Measurements from ENCODE around the gene POLN. TPM values are rescaled to one million over a fixed set of nuclear protein-coding genes. Genes with fewer than 3 reads are reported as not detected.

Gene POLN
- total RNA-seq, 2 donors from 2014 or later, result 1.6 to 2.8 TPM

DNA sequence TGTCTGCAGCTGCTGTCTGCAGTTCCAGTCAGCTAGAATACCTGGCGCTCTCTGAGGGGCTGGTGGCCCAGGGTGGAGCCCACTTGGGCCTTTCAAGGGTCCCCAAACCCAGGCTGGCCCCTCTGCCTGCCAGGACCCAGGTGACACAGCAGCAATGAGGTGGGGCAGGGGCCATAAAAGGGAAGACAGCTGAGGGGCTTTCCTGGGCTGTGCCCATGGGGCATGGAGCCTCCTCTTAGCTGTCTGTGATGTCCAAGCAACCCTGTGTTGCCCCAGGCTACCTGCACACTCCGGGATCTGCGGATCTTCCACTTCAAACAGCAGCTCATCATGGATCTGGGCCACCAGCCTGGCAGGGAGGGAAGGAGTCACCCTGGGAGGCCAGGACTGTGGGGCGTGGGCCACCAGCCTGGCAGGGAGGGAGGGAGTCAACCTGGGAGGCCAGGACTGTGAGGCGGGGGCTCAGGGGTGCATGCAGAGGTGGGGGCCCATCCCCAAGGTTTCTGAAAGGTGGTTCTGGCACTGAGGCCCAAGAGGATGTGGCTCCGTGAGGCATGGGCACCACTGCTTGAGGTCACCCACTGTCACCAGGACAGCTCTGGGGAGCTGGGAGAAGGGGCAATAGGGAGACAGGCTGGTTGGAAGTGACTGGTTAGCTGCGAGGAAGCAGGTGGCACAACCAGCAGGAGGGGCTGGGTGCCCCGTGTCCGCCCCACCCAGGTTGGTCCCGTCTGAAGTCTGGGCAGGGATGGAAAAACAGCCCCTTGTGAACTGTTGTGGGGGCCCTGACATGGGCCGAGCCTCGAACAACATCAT lies 166.5 kb downstream of the POLN start:
- no peaks in the 10 kb centered on the region for H3K27me3 ChIP-seq
- intact Hi-C loops (cut with DNase I), result no loop called here
- H3K9ac ChIP-seq (ENCODE audit: low read depth in 2 of 2, low read length in 2 of 2), result no peak overlapping the region
- H3K9me3 ChIP-seq, result no peaks in the 10 kb centered on the region
- TF ChIP-seq, protein P1, sequence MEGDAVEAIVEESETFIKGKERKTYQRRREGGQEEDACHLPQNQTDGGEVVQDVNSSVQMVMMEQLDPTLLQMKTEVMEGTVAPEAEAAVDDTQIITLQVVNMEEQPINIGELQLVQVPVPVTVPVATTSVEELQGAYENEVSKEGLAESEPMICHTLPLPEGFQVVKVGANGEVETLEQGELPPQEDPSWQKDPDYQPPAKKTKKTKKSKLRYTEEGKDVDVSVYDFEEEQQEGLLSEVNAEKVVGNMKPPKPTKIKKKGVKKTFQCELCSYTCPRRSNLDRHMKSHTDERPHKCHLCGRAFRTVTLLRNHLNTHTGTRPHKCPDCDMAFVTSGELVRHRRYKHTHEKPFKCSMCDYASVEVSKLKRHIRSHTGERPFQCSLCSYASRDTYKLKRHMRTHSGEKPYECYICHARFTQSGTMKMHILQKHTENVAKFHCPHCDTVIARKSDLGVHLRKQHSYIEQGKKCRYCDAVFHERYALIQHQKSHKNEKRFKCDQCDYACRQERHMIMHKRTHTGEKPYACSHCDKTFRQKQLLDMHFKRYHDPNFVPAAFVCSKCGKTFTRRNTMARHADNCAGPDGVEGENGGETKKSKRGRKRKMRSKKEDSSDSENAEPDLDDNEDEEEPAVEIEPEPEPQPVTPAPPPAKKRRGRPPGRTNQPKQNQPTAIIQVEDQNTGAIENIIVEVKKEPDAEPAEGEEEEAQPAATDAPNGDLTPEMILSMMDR (IDR thresholded peaks at IDR 0.05), result no peak
- H3K4me1 ChIP-seq, result no peaks in the 10 kb centered on the region
- no peaks in the 10 kb centered on the region for H3K36me3 ChIP-seq
- no peak overlapping the region for H3K27ac ChIP-seq
- no peak for DNase-seq
- H3K4me3 ChIP-seq, result no peak overlapping the region

DNA sequence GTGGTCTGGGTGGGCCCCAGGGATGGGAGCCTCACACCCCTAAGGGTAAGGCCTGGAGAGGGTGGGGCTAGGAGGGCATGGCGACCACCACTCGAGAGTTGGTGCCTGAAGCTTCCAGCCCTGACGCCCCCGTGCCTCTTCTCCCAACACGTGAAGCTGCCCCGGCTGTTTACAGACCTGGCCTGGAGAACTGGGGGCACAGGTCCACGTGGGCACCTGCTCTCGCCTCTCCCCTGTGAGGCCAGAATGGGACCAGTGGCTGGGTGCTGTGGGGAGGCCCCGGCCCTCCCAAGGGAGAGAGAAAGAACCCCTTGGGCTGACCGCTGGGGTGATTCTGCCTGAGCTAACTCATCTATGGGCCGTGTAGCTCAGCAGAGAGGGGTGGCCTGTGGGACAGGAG lies 167.3 kb downstream of the POLN start:
- intact Hi-C loops (cut with DNase I), result no loop called here
- Histone ChIP-seq H3K27me3 (no peaks in the 10 kb centered on the region), H3K36me3 (no peaks in the 10 kb centered on the region), H3K9me3 (no peaks in the 10 kb centered on the region), H3K4me3 (no peak overlapping the region), H3K9ac (ENCODE audit: low read depth in 2 of 2, low read length in 2 of 2) (no peak overlapping the region), H3K27ac (no peak overlapping the region), H3K4me1 (no peaks in the 10 kb centered on the region)
- TF ChIP-seq, protein P1 (IDR thresholded peaks at IDR 0.05), result no peak
- no peak for DNase-seq

DNA sequence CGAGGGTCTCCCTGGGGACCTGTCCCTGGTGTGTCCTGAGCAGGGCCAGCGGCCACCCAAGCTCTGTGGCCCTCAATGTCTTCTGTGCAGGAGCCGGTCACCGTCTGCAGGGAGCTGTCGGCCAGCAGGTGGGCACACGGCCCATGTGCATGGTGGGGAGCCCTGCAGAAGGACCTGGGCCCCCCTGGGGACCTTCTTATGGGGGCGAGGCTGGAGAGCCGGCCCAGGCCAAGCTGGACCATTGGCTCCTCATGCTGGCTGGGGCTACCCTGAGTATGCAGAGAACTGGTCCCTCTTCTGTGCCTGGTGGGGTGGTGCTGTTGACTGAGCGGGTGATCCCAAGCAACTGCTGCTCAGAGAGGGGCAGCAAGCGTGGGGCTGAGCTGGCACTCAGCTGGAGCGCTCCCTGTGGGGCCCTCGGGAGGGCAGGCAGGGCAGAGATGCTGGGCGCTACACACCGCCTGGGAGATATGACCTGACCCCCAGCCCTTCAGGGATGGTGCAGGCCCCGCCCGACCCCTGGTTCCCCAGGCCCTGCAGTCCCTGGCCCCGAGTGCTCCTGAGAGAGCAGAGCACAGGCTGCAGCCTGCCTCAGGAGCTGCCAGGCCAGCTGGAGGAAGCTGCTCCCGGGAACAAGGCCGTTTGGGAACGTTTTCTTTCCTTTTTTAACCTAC lies 168.0 kb downstream of the POLN start:
- Histone ChIP-seq H3K27me3 (no peaks in the 10 kb centered on the region), H3K4me3 (no peak overlapping the region), H3K27ac (no peak overlapping the region), H3K4me1 (no peaks in the 10 kb centered on the region), H3K9me3 (no peaks in the 10 kb centered on the region), H3K36me3 (no peaks in the 10 kb centered on the region), H3K9ac (ENCODE audit: low read depth in 2 of 2, low read length in 2 of 2) (no peak overlapping the region)
- no peak for DNase-seq
- intact Hi-C loops (cut with DNase I), result no loop called here
- TF ChIP-seq, protein P1 (IDR thresholded peaks at IDR 0.05), result no peak

DNA sequence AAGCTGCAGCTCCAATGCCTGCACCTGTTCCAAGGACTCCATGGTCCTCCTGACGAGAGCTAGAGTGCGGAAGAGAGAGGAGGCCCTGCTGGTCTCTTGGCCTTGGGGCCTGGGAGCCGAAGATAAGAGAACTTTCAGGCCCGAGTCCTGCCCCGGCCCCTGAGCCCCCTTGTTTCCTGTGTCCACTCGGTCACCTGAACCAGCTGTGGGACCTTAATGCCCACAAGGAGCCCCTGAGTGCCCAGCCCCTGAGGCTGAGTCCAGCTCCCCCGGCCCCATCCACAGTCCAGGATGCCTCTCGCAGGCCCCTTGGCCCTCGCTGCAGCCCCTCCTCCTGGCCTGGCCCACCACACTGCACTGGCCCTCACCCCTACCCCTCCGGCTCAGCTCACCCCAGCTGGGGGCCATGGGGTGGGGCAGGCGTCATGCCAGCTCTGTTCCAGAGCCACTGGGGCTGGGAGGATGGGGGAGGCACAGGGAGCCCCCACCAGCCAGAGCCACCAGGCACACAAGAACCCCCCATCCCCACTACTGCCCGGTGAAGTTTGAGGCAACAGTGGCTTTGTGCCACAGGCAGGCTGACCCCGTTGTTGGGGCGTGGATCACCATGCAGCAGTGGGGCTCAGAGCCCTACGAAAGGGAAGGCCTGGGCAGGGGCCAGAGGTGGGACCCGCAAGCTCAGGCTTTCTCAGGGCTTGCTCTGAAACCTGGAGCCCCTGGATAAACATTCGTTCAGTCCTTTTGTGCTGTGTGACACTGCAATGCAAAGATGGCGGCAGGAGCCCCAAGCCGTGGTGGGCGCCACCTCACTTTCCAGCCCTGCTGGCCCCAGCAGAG lies 168.7 kb downstream of the POLN start:
- no peaks in the 10 kb centered on the region for H3K36me3 ChIP-seq
- DNase-seq, result no peak
- H3K4me3 ChIP-seq, result no peak overlapping the region
- intact Hi-C loops (cut with DNase I), result no loop called here
- H3K4me1 ChIP-seq, result no peaks in the 10 kb centered on the region
- no peaks in the 10 kb centered on the region for H3K9me3 ChIP-seq
- H3K27ac ChIP-seq, result no peak overlapping the region
- H3K27me3 ChIP-seq, result no peaks in the 10 kb centered on the region
- TF ChIP-seq, protein P1 (IDR thresholded peaks at IDR 0.05), result no peak
- no peak overlapping the region for H3K9ac ChIP-seq (ENCODE audit: low read depth in 2 of 2, low read length in 2 of 2)
